ENCODE data around the gene TPP1. TPM values are rescaled to one million over a fixed set of nuclear protein-coding genes. Genes with fewer than 3 reads are reported as not detected.
A peak's percentile ranks its signal among the peaks of the same experiment; 100 is the strongest.

TPP1 gene
- total and polyA plus RNA-seq, 9 of the 15 experiments (the other 6 are each of a cell fraction or from before 2014, with no cell fraction given) = 7.5 to 75.8 (median 15.7) TPM

DNA sequence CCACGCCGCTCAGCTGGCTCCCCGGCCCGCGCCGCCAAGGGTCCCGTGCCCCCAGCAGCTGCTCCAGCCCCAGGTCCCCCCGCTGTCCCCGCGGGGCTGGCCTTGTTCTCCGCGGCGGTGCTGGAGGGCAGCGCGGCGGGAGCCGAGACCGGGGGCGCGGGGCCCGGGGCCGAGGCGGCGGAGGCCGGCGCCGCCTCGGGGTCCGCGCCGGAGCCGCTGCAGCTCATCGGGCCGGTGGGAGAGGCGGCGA is 7.3 kb downstream of the TPP1 start (continued):
- TF ChIP-seq, protein P1, sequence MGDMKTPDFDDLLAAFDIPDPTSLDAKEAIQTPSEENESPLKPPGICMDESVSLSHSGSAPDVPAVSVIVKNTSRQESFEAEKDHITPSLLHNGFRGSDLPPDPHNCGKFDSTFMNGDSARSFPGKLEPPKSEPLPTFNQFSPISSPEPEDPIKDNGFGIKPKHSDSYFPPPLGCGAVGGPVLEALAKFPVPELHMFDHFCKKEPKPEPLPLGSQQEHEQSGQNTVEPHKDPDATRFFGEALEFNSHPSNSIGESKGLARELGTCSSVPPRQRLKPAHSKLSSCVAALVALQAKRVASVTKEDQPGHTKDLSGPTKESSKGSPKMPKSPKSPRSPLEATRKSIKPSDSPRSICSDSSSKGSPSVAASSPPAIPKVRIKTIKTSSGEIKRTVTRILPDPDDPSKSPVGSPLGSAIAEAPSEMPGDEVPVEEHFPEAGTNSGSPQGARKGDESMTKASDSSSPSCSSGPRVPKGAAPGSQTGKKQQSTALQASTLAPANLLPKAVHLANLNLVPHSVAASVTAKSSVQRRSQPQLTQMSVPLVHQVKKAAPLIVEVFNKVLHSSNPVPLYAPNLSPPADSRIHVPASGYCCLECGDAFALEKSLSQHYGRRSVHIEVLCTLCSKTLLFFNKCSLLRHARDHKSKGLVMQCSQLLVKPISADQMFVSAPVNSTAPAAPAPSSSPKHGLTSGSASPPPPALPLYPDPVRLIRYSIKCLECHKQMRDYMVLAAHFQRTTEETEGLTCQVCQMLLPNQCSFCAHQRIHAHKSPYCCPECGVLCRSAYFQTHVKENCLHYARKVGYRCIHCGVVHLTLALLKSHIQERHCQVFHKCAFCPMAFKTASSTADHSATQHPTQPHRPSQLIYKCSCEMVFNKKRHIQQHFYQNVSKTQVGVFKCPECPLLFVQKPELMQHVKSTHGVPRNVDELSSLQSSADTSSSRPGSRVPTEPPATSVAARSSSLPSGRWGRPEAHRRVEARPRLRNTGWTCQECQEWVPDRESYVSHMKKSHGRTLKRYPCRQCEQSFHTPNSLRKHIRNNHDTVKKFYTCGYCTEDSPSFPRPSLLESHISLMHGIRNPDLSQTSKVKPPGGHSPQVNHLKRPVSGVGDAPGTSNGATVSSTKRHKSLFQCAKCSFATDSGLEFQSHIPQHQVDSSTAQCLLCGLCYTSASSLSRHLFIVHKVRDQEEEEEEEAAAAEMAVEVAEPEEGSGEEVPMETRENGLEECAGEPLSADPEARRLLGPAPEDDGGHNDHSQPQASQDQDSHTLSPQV (IDR thresholded peaks at IDR 0.05) = peak; percentile 58; the same call in 1 of the 2 replicates
- TF ChIP-seq CBX1 (IDR thresholded peaks at IDR 0.05; ENCODE audit: low read depth) (no peak), MYBL2 (IDR thresholded peaks at IDR 0.05; ENCODE audit: low read depth) (no peak), MYBL2 (CRISPR knock-in tag; IDR thresholded peaks at IDR 0.05; ENCODE audit: borderline replicate concordance) (no peak), HOXB6 (CRISPR knock-in tag; IDR thresholded peaks at IDR 0.05; ENCODE audit: borderline replicate concordance) (no peak), HEY1 (CRISPR knock-in tag; IDR thresholded peaks at IDR 0.05; ENCODE audit: borderline replicate concordance) (no peak), U2AF2 (optimal IDR thresholded peaks at IDR 0.05; ENCODE audit: low read depth, low read length) (no peak), ZNF695 (CRISPR knock-in tag; IDR thresholded peaks at IDR 0.05) (no peak), MCM5 (IDR thresholded peaks at IDR 0.05; ENCODE audit: low read depth) (no peak)
- TF ChIP-seq, protein P2, sequence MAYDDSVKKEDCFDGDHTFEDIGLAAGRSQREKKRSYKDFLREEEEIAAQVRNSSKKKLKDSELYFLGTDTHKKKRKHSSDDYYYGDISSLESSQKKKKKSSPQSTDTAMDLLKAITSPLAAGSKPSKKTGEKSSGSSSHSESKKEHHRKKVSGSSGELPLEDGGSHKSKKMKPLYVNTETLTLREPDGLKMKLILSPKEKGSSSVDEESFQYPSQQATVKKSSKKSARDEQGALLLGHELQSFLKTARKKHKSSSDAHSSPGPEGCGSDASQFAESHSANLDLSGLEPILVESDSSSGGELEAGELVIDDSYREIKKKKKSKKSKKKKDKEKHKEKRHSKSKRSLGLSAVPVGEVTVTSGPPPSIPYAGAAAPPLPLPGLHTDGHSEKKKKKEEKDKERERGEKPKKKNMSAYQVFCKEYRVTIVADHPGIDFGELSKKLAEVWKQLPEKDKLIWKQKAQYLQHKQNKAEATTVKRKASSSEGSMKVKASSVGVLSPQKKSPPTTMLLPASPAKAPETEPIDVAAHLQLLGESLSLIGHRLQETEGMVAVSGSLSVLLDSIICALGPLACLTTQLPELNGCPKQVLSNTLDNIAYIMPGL (CRISPR knock-in tag; IDR thresholded peaks at IDR 0.05) = 0 out of 2 replicates have a peak, but pooled peaks have one; percentile 21
- TF ChIP-seq, protein P3, sequence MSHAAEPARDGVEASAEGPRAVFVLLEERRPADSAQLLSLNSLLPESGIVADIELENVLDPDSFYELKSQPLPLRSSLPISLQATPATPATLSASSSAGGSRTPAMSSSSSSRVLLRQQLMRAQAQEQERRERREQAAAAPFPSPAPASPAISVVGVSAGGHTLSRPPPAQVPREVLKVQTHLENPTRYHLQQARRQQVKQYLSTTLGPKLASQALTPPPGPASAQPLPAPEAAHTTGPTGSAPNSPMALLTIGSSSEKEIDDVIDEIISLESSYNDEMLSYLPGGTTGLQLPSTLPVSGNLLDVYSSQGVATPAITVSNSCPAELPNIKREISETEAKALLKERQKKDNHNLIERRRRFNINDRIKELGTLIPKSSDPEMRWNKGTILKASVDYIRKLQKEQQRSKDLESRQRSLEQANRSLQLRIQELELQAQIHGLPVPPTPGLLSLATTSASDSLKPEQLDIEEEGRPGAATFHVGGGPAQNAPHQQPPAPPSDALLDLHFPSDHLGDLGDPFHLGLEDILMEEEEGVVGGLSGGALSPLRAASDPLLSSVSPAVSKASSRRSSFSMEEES (CRISPR knock-in tag; IDR thresholded peaks at IDR 0.05) = no peak
- TF ChIP-seq, protein P4, sequence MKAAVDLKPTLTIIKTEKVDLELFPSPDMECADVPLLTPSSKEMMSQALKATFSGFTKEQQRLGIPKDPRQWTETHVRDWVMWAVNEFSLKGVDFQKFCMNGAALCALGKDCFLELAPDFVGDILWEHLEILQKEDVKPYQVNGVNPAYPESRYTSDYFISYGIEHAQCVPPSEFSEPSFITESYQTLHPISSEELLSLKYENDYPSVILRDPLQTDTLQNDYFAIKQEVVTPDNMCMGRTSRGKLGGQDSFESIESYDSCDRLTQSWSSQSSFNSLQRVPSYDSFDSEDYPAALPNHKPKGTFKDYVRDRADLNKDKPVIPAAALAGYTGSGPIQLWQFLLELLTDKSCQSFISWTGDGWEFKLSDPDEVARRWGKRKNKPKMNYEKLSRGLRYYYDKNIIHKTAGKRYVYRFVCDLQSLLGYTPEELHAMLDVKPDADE (conservative IDR thresholded peaks at IDR 0.05; ENCODE audit: control insufficient read depth, low read depth, low read length) = no peak
- TF ChIP-seq, protein P5, sequence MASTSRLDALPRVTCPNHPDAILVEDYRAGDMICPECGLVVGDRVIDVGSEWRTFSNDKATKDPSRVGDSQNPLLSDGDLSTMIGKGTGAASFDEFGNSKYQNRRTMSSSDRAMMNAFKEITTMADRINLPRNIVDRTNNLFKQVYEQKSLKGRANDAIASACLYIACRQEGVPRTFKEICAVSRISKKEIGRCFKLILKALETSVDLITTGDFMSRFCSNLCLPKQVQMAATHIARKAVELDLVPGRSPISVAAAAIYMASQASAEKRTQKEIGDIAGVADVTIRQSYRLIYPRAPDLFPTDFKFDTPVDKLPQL (IDR thresholded peaks at IDR 0.05; ENCODE audit: extremely low read depth, insufficient read length) = no peak
- TF ChIP-seq, protein P6, sequence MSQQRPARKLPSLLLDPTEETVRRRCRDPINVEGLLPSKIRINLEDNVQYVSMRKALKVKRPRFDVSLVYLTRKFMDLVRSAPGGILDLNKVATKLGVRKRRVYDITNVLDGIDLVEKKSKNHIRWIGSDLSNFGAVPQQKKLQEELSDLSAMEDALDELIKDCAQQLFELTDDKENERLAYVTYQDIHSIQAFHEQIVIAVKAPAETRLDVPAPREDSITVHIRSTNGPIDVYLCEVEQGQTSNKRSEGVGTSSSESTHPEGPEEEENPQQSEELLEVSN (IDR thresholded peaks at IDR 0.05; ENCODE audit: borderline replicate concordance in 1 of 2, extremely low read depth in 1 of 2, insufficient read depth in 1 of 2, insufficient read length in 1 of 2, low read depth in 1 of 2, low read length in 1 of 2, poor library complexity in 1 of 2, severe bottlenecking in 1 of 2) = no peak
- TF ChIP-seq, protein P7, sequence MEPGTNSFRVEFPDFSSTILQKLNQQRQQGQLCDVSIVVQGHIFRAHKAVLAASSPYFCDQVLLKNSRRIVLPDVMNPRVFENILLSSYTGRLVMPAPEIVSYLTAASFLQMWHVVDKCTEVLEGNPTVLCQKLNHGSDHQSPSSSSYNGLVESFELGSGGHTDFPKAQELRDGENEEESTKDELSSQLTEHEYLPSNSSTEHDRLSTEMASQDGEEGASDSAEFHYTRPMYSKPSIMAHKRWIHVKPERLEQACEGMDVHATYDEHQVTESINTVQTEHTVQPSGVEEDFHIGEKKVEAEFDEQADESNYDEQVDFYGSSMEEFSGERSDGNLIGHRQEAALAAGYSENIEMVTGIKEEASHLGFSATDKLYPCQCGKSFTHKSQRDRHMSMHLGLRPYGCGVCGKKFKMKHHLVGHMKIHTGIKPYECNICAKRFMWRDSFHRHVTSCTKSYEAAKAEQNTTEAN (CRISPR knock-in tag; IDR thresholded peaks at IDR 0.05) = no peak

Measured in K562 (cell line).